Measurements from ENCODE around the gene CD300C.
"Not testable (repeated sequence)": the region's sequence is repeated elsewhere in the genome, so short reads cannot be mapped to it uniquely, and the experiment has no call there.

CD300C gene

DNA sequence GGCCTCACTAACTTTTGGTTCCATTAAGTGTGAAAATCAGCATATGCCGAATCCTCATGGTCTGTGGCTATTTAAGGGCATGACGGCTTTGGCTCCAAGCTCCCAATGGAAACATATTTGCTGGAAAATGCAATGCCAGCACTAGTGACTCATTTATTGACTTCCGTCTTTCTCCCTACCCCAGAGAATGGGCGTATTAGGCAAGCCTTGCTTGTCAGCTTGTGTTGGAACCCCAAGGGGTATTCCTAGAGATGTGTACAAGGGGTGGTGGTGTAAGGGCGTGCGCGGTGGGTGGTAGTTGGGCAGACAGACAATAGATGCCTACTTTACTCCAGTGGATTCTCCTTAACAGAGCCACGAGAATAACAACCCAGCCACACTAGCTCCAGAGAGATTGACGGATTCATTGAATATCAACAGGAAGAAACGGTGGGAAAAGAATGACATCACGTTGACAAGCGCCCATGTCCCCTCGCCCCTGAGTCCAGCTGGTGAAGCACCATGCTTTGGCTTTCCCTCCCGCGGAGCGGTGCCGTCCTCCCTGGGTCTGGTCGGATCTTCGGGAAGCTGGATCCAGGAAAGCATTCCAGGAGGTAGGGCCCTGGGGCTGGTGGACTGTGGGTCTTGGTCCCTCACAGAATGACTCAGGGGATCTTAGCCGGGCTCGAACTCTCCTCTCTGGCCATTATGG, 25.0 kb downstream of the CD300C start:
- no peak overlapping the region for H3K4me3 ChIP-seq (ENCODE audit: low read depth, low read length)
- TF ChIP-seq, protein P1, sequence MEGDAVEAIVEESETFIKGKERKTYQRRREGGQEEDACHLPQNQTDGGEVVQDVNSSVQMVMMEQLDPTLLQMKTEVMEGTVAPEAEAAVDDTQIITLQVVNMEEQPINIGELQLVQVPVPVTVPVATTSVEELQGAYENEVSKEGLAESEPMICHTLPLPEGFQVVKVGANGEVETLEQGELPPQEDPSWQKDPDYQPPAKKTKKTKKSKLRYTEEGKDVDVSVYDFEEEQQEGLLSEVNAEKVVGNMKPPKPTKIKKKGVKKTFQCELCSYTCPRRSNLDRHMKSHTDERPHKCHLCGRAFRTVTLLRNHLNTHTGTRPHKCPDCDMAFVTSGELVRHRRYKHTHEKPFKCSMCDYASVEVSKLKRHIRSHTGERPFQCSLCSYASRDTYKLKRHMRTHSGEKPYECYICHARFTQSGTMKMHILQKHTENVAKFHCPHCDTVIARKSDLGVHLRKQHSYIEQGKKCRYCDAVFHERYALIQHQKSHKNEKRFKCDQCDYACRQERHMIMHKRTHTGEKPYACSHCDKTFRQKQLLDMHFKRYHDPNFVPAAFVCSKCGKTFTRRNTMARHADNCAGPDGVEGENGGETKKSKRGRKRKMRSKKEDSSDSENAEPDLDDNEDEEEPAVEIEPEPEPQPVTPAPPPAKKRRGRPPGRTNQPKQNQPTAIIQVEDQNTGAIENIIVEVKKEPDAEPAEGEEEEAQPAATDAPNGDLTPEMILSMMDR (IDR thresholded peaks at IDR 0.05; ENCODE audit: low read depth, low read length), result no peak

DNA sequence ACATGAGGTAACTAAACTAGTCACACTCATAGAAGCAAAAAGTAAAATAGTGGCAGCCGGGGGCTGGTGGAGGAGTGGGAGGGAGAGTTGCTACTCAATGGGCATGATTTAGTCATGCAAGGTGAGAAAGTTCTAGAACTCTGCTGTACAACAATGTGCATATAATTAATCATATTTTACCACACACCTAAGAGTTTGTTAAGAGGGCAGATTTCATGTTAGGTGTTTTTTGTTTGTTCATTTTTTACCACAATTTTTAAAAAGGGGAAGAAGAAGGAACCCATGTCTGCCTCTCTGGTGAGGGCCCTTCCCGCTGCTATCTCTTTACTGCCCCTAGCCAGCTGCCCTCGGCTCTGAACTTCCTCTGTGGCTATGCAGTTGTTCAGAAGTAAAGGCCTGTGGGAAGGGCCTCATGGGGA, 25.9 kb downstream of the CD300C start:
- TF ChIP-seq, protein P1 (IDR thresholded peaks at IDR 0.05; ENCODE audit: low read depth, low read length), result no peak
- no peak overlapping the region for H3K4me3 ChIP-seq (ENCODE audit: low read depth, low read length)

DNA sequence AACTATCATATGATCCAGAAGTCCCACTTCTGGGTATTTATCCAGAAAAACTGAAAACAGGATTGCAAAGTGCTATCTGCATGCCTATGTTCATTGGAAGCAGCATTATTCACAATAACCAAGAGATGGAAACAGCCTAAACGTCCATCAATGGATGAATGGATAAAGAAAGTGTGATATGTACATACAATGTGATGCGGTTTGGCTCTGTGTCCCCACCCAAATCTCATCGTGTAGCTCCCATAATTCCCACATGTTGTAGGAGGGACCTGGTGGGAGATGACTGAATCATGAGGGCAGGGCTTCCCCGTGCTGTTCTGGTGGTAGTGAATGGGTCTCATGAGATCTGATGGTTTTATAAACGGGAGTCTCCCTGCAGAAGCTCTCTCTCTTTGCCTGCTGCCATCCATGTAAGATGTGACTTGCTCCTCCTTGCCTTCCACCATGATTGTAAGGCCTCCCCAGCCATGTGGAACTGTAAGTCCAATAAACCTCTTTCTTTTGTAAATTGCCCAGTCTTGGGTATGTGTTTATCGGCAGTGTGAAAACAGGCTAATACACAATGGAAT, 27.4 kb downstream of the CD300C start:
- H3K4me3 ChIP-seq (ENCODE audit: low read depth, low read length), result not testable (repeated sequence)

DNA sequence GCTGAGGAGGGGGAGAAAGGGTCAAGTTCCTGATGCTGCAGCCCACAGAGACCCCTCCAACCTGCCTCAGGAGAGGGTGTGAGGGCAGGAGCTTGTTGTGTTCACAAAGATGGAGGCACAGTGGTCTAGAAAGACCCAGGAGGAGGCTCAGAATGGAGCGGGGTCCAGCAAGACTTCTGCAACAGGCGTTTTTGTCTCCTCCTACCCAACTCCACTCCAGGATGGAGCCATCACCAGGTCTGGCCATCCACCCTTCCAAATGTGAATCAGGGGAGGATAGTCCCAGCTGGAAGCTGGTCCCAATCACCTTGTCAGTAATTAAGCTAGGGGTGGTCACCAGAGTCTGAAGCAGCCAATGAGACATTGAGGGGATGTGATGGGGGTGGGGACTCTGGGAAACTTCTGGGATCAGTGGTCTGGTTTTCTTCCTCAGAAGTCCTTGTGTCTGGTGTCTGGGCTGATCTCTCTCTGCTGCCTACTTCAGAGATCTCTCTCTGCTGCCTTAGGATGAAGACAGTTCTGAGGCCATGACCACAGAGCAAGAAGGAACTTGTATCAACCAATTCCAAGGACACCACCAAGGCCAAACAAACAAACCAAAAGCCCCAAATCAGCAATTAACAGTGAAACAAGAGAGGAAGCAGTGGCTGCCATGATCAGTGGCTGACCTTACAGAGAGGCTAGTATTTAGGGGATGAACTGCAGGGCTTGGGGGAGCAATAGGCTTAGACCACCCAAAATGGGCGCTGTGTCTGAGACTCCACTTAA, 29.2 kb downstream of the CD300C start:
- TF ChIP-seq, protein P1 (IDR thresholded peaks at IDR 0.05; ENCODE audit: low read depth, low read length), result no peak

DNA sequence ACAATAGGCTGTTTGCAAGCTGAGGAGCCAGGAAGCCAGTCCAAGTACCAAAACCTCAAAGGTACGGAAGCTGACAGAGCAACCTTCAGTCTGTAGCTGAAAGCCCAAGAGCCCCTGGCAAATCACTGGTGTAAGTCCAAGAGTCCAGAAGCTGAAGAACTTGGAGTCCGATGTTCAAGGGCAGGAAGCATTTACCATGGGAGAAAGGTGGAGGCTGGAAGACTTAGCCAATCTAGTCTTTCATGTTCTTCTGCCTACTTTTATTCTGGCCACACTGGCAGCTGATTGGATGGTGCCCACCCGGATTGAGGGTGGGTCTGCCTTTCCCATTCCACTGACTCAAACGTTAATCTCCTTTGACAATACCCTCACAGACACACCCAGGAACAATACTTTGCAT, 30.0 kb downstream of the CD300C start:
- H3K4me3 ChIP-seq (ENCODE audit: low read depth, low read length), result no peak overlapping the region
- TF ChIP-seq, protein P1 (IDR thresholded peaks at IDR 0.05; ENCODE audit: low read depth, low read length), result no peak

More for the DNA sequence above, 29.2 kb downstream of the CD300C start:
- H3K4me3 ChIP-seq (ENCODE audit: low read depth, low read length), result no peak overlapping the region

DNA sequence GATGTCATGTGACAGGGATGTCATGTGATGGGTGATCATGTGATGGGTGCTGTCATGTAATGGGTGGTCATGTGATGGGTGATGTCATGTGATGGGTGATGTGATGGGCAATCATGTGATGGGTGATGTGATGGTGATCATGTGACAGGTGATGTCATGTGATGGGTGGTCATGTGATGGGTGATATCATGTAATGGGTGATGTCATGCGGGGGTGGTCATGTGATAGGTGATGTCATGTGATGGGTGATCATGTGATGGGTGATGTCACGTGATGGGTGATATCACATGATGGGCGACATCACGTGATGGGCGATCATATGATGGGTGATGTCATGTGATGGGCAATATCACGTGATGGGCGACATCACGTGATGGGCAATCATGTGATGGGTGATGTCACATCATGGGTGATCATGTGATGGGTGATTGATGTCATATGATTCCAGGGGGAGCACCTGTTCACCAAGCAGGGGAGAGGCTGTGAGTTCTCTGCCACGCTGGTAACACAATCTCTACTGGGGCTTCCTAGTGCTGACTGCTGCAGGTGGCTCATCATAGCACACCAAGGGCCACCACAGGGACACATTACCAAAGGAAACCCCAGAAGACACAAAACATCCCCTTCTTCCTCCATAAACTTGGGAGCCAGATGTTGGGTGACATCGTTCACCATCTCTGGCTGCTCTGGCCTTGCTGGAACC, 31.1 kb downstream of the CD300C start:
- TF ChIP-seq, protein P1 (IDR thresholded peaks at IDR 0.05; ENCODE audit: low read depth, low read length), result no peak
- H3K4me3 ChIP-seq (ENCODE audit: low read depth, low read length), result no peak overlapping the region

DNA sequence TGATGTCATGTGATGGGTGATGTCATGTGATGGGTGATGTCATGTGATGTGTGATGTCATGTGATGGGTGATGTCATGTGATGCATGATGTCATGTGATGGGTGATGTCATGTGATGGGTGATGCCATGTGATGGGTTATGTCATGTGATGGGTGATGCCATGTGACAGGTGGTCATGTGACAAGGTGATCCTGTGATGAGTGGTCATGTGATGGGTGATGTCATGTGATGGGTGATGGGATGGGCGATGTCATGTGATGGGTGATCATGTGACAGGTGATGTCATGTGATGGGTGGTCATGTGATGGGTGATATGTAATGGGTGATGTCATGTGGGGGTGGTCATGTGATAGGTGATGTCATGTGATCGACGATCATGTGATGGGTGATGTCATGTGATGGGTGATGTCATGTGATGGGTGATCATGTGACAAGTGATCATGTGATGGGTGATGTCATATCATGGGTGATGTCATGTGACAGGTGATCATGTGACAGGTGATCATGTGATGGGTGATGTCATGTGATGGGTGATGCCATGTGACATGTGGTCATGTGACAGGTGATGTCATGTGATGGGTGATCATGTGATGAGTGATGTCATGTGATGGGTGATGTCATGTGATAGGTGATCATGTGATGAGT, 31.8 kb downstream of the CD300C start:
- no peak overlapping the region for H3K4me3 ChIP-seq (ENCODE audit: low read depth, low read length)
- TF ChIP-seq, protein P1 (IDR thresholded peaks at IDR 0.05; ENCODE audit: low read depth, low read length), result no peak
